Suppressor macrophage treated with lipopolysaccharide for 1 hour (primary cell): ENCODE data around the gene NMNAT2.
"Not testable (repeated sequence)": the region's sequence is repeated elsewhere in the genome, so short reads cannot be mapped to it uniquely, and the experiment has no call there.

Source experiments
- DNase-seq, 3 donors: peaks; one replicate each; pipeline ENCODE4 v3.0.0-alpha.2; 2020 to 2022

The NMNAT2 gene

GRCh38 chr1:183284086-183284485 is 134.1 kb downstream of the NMNAT2 start:
- no peak for DNase-seq

DNA sequence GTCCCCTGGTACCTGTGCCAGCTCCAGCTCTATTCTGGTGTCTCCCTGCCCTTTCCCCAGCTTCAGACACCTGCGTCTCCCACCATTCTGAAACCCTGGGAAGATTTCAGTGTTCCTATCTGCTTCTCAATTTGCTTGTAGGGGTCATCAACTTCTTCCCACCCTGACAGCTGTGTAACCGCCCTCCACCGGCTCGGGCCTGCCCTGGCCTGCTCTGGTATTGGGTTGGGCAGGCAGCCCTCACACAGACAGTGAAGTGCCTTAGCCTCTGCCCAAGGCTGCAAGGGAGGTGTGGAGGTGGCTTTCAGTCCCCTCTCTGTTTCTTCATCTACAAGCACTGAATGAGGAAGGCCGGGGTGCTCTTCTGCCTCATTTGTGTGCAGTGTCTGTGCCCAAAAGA is 134.9 kb downstream of the NMNAT2 start:
- DNase-seq: no peak

DNA sequence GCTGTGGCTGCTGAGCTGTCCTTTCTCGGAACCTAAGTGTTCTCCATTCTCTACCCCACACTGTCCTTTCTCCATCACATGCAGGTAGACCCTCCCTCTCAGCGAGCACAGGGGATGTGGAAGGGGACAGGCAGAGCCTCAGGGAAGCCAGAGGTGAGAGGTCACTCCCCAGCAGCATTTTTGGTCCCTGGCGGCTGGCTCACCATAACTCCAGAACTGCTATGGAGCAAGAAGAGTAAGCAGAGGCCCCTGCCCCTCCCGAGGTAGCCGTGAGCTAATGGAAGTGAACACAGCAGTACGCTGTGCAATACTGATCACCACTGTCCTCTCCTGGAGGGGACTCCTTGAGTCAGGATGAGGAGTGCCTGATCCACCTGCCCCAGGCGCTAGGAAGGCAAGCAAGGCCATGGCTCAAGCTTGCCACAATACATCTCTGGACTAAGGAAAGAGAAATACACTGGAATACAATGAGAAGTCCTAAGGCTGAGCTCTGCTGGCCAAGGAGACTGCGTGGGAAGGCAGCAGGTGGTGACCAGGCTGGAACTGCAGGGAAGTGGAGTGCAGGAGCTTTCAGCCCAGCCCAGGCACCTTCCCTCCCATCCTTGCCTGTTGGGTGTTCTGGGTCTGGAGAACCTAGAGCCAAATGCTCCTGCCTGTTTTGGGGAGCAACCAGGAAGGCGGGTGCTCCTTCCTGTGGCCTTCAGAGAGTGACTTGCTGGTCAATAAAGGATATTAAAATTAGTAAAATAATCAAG is 135.9 kb downstream of the NMNAT2 start:
- DNase-seq: no peak

DNA sequence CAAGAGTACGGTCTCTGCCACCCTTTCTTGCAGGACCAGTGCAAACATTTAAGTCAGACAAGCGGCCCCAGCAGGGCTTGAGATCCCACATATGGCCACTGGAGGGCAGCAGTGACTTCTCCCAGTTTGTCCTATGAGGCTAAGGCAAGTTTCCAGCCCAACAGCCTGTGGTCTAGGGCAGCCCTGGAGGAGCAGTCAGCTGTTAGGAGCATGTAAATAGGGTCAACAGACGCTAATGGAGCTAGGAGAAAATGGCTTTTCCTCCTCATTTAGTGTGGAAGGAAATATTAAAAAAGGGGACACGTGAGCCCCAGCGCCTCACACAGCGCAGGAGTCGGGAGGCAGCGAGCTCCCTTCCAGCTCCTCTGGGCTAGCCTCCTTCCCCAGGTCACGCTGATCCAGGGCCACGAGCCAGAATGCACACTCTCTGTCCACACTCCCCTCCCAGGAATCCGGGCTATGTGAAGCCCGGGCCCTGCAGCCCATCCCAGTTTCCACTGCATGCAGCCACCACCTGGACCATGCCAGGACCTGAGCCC is 136.6 kb downstream of the NMNAT2 start:
- DNase-seq: peak; percentile 86 to 87 (median 86)

GRCh38 chr1:183281039-183281438 is 137.1 kb downstream of the NMNAT2 start:
- DNase-seq: peak; percentile 70 to 73 (median 70)

GRCh38 chr1:183279835-183280234 is 138.3 kb downstream of the NMNAT2 start:
- peak; percentile 86 to 91 (median 89) for DNase-seq

GRCh38 chr1:183278739-183279591 is 139.2 kb downstream of the NMNAT2 start:
- peak; percentile 19 to 45 (median 23) for DNase-seq

GRCh38 chr1:183277821-183278738 is 140.1 kb downstream of the NMNAT2 start:
- peak; percentile 28 to 42 (median 38) for DNase-seq

- no peak for DNase-seq
Measured at GRCh38 chr1:183276386-183277080, 141.6 kb downstream of the NMNAT2 start.

DNA sequence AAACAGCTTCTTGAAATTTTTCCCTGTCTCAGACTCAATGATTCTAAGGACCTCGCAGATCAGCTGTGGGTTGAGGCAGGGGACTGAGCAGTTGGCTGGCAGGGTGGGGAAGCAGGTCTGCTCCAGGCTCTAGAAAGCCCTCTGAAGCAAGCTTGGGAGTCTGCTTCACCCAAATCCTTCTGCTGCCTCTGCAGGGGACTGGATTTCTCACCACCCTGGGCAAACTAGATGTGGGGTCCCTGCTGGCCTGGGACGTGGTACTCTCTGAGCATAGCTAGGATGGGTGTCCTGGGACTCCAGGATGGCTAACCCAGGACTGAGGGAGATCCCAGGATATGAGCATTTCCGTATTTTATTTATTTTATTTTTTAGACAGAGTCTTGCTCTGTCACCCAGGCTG is 142.9 kb downstream of the NMNAT2 start:
- no peak for DNase-seq

GRCh38 chr1:183274836-183275235 is 143.3 kb downstream of the NMNAT2 start:
- no peak for DNase-seq

DNA sequence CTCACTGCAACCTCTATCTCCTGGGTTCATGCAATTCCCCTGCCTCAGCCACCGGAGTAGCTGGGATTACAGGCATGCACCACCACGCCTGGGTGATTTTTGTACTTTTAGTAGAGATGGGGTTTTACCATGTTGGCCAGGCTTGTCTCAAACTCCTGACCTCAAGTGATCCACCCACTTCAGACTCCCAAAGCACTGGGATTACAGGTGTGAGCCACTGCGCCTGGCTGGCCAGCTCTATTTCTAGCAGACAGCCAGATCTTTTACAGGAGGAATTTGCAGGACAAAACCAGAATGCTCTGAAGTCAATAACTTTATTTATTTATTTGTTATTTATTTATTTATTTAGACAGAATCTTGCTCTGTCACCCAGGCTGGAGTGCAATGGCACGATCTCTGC is 144.2 kb downstream of the NMNAT2 start:
- DNase-seq: not testable (repeated sequence)

DNA sequence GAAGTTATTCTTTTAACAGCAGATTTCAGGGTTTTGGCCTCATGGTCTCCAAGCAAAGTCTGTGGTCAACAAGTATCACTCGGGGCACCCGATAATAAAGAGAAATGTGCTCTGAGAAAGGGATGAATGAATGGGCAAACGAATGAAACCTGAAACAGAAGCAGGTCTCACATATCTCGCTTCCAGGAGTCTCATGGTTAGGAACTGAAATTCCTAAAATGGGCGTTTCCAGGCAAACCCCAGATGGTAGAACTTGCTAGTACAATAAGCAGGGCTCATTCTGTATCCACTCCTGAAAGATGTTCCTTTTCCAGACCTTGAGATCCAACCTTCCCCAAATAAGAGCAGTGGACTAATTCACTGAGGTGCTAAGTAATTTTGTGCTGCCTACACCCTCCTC is 144.9 kb downstream of the NMNAT2 start:
- no peak for DNase-seq

GRCh38 chr1:183272390-183272848 is 145.8 kb downstream of the NMNAT2 start:
- peak; percentile 24 to 55 (median 33) for DNase-seq

DNA sequence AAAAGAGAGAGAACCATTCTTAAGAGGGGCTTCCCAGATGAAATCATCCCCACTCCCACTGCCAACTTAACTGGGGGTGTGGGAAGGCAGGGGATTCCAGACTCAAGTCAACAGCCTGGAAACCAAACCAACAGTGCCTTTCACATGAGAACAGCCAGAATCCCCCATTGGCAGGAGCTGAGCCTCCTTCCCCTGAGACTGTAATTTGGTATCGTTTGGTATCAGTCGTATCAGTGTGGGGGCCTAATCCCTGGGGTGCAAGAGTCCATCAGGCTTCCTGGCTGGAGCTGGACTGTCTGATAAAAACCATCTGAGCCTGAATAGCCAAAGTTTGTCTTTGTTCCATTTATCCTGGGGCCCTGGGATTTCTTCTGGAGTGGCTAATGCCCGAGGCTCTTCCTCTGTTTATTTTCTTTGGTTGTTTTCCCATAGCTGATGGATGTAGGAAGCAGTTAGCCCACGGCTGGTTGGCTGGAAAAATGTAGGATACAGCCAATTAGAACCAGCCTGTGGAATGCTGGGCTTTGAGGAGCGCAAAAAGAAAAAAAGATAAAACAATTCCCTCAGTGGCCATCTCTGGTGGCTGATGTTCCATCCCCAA is 147.5 kb downstream of the NMNAT2 start:
- DNase-seq: peak; percentile 54 to 70 (median 61)

- DNase-seq: peak; percentile 32 to 57 (median 54)
Measured at GRCh38 chr1:183267646-183268431, 150.3 kb downstream of the NMNAT2 start.

- DNase-seq: no peak
Measured at GRCh38 chr1:183263886-183264602, 154.1 kb downstream of the NMNAT2 start.

GRCh38 chr1:183262628-183263200 is 155.5 kb downstream of the NMNAT2 start:
- no peak for DNase-seq

DNA sequence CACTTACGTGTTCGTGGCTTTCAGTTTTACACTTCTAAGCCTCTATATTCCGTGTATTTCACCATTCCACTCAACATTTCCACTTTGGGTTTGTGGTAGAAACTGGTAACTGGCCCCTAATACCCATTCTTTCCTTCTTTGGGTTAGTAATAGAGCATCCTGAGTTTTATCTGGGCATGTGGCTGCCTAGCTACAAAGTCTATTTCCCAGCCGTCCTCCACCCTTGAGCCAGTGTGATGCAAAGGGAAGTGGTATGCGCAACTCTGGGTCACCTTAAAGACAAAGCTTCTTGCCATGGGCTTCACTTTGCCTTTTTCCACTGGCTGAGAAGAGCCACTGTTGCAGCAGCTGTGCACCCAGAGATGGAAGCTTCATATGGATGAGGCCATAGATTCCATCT is 158.3 kb downstream of the NMNAT2 start:
- no peak for DNase-seq
